IPS-18a (cell line): ENCODE measurements around the gene PALM2AKAP2.

Source experiments
- H3K27ac ChIP-seq: one replicate; pipeline ENCODE4 v1.5.1; 2013; ENCODE audit warnings: low read length
- H3K27me3 ChIP-seq: one replicate; pipeline ENCODE4 v1.6.1; 2013; ENCODE audit warnings: mild to moderate bottlenecking, low read length; ENCODE audit not compliant: control insufficient read depth, insufficient read depth
- H3K36me3 ChIP-seq: one replicate; pipeline ENCODE4 v1.6.1; 2013; ENCODE audit warnings: low read depth, low read length; ENCODE audit not compliant: control insufficient read depth
- H3K4me1 ChIP-seq: one replicate; pipeline ENCODE4 v1.6.1; 2013; ENCODE audit warnings: low read depth, low read length; ENCODE audit not compliant: control insufficient read depth
- H3K4me3 ChIP-seq: one replicate; pipeline ENCODE4 v1.5.1; 2013; ENCODE audit warnings: low read length
- H3K9ac ChIP-seq: one replicate; pipeline ENCODE4 v1.6.1; 2013; ENCODE audit warnings: mild to moderate bottlenecking, low read length, moderate library complexity
- H3K9me3 ChIP-seq: one replicate; pipeline ENCODE4 v1.6.1; 2013; ENCODE audit warnings: low read depth, low read length; ENCODE audit not compliant: control insufficient read depth

The PALM2AKAP2 gene

DNA sequence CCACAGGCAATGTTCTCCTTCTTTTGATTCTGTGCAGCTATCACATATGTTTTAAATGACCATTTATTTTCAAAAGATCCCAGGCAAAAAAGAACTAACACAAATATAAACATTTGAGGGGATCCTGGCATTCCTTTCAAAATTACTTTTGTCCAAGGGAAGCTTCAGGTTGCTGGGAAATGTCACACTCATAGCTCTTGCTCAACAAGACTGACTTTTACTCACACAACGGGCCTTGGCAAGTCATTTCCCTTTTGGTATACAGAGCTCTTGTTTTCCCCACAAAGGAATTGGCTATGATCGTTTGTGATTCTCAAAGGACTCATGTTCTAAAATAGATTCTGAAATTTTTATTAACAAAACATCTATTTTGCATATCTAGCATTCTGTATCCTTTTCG, 4.5 kb upstream of the PALM2AKAP2 start:
- Histone ChIP-seq H3K27ac (no peak overlapping the region), H3K9ac (no peak overlapping the region), H3K27me3 (peaks cover 17% of the 10 kb centered on the region), H3K4me3 (no peak overlapping the region), H3K36me3 (no peaks in the 10 kb centered on the region), H3K4me1 (peaks cover 17% of the 10 kb centered on the region), H3K9me3 (no peaks in the 10 kb centered on the region)

DNA sequence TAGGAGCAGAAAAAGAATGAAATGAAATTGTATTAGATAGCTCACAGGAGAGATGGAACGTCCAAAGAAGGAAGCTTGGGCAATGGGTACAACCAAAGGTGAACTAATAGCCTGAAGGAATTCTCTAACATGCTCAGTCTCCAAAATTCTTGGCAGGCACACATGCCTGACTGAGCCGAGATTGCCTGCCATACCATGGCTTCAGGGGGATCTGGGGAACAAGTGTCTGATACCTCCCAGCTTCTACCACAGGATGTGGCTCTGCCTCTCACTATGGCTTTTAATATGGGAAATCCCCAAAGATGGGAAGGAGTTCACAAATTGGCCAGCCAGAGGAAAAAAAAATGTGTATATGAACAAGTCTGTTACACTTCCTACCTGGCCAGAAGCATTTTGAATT, 3.6 kb upstream of the PALM2AKAP2 start:
- H3K27me3 ChIP-seq, result peaks cover 25% of the 10 kb centered on the region
- H3K9me3 ChIP-seq, result no peaks in the 10 kb centered on the region
- H3K4me3 ChIP-seq, result no peak overlapping the region
- no peak overlapping the region for H3K27ac ChIP-seq
- H3K36me3 ChIP-seq, result no peaks in the 10 kb centered on the region
- no peak overlapping the region for H3K9ac ChIP-seq
- H3K4me1 ChIP-seq, result peaks cover 10% of the 10 kb centered on the region

DNA sequence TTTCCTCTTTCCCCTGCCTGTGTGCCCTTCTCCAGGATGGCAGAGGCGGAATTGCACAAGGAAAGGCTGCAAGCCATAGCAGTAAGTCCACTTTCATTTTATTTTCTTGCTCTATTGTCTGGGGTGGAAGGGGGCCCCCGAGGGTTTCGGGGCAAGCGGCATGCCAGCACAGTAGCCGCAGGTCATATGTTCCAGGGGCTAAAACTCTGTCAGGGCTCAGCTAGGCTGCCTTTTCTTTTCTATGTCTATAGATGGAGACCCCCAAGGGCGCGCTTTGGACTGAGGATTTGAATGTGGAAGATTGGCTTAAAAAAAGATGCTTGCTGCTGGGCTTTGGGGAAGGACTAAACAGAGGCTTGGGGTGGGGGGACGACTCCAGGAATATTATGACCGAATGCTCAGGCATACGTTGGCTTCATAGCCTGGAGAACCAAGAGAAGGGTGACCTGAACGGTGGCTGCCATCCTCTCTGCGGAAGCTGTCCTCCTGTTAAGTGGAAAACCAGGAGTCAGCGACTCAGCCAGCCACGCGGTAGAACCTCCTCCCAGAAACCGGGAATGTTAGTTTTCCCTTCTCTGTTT, 545 bp downstream of the PALM2AKAP2 start:
- Histone ChIP-seq H3K9me3 (no peaks in the 10 kb centered on the region), H3K9ac (peak overlapping the region; percentile 57), H3K27ac (no peak overlapping the region), H3K36me3 (no peaks in the 10 kb centered on the region), H3K27me3 (peaks cover 30% of the 10 kb centered on the region), H3K4me1 (no peaks in the 10 kb centered on the region), H3K4me3 (peak overlapping the region; percentile 77)

DNA sequence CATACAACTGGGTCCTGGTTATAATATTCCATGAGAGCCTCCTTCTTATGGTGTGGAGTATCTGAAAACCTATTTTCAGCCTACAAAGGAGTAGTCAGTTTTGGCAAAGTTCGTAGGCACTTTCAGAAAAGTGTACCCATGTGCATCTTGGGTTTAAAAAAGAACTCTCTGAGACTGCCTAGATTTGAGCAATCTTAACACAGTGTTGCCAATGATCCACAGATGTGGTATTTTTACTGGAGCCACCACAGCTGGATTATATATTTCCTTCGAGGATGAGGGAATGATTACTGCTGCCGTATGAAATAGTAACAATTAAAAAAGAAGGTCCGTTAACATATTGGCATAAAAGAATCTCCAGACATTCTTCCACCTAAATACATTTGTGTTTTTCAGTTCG, 1.1 kb downstream of the PALM2AKAP2 start:
- Histone ChIP-seq H3K9ac (peak overlapping the region; percentile 57), H3K27me3 (peaks cover 30% of the 10 kb centered on the region), H3K9me3 (no peaks in the 10 kb centered on the region), H3K27ac (no peak overlapping the region), H3K4me1 (no peaks in the 10 kb centered on the region), H3K36me3 (no peaks in the 10 kb centered on the region), H3K4me3 (peak overlapping the region; percentile 77)

DNA sequence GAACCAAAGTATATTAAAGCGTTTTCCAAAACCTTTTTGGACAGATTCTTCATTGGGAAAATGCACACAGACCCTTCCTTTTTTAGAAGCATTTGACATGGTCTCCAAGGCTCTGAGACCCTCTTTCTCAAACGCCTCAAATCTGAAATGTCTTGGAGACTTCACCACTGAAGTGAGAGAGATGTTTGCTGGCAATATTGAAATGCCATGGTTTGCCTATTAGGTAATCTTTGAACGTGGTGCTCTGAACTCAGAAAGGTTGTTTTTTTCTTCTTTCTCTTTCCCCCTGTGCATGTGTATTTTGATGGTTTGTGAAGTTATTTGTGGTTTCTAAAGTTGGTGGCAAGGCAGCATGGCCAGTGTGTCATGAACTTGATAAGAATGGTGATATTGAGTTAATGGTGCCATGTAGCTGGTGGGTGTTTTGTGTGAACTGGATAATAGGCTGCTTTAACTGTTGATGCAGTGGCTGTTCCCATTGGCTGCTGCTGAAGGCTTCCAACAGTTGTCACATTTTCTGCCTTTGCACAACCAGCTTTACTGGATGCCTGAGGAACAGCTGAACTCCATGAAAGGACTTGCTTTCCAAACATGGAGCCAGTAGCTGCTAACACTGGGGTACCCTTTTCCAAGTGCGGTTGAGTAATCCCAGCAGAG, 1.7 kb downstream of the PALM2AKAP2 start:
- no peak overlapping the region for H3K9ac ChIP-seq
- H3K36me3 ChIP-seq, result no peaks in the 10 kb centered on the region
- H3K4me1 ChIP-seq, result no peaks in the 10 kb centered on the region
- peaks cover 30% of the 10 kb centered on the region for H3K27me3 ChIP-seq
- H3K27ac ChIP-seq, result no peak overlapping the region
- H3K4me3 ChIP-seq, result no peak overlapping the region
- no peaks in the 10 kb centered on the region for H3K9me3 ChIP-seq

DNA sequence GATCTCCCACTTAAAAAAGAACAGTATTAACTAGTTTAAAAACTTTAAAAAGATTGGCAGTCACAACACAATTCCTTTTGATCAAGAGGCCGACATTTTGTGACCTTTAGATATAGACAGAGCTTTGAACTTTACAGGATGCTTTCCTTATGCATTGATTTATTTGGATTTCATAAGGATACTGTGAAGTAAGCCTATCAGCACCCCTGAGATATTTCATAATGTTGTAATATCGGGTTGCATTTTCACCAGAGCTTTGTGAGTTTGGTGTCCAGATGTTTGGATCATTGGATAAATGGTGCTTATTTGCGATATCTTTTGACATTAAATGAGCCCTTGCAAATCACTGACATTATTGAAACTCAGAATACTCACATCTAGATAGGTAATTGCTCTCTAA, 7.7 kb downstream of the PALM2AKAP2 start:
- no peaks in the 10 kb centered on the region for H3K36me3 ChIP-seq
- no peak overlapping the region for H3K27ac ChIP-seq
- H3K27me3 ChIP-seq, result no peaks in the 10 kb centered on the region
- no peak overlapping the region for H3K4me3 ChIP-seq
- H3K4me1 ChIP-seq, result no peaks in the 10 kb centered on the region
- no peak overlapping the region for H3K9ac ChIP-seq
- no peaks in the 10 kb centered on the region for H3K9me3 ChIP-seq

DNA sequence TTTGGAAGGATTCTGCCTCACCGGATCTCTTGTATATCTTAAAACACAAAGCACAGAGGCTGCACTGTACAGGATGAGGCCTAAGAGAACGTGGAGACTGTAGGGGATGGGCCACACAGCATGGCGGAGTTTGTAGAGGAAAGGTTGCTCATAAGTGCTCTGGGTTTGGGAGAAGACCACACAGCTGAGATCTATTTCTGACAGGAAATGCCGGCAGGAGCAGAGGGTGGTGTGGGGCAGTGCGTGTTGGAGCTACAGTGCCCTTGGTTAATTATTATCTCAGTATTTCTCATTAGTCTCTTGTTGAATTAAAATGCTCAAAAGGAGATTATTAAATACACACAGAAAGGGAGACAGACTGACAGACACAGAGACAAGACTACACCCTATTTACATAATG, 9.6 kb downstream of the PALM2AKAP2 start:
- no peak overlapping the region for H3K27ac ChIP-seq

DNA sequence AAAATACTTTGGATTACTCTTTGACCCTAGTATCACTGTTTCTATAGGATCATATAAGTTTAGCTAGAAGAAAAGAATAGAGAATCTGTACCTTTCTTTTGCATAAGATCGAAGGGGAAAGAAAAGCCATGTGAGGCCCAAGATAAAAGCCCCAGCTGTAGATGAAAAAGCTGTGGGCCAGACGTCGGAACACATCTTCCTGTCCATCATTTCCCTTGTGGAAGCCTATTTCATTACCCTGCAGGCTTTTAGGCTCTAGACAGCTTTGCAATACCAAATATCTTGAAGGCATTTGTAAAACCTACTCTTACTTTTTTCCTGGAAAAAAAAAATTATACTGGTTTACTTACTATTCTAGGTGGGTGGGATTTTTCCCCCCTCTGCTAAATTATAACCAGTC, 10.0 kb downstream of the PALM2AKAP2 start:
- Histone ChIP-seq H3K27ac (no peak overlapping the region), H3K27me3 (no peaks in the 10 kb centered on the region), H3K9me3 (no peaks in the 10 kb centered on the region), H3K4me1 (no peaks in the 10 kb centered on the region), H3K9ac (no peak overlapping the region), H3K36me3 (no peaks in the 10 kb centered on the region), H3K4me3 (no peak overlapping the region)

More for the DNA sequence above, 9.6 kb downstream of the PALM2AKAP2 start:
- H3K9me3 ChIP-seq, result no peaks in the 10 kb centered on the region
- H3K9ac ChIP-seq, result no peak overlapping the region
- no peaks in the 10 kb centered on the region for H3K36me3 ChIP-seq
- no peaks in the 10 kb centered on the region for H3K4me1 ChIP-seq
- no peaks in the 10 kb centered on the region for H3K27me3 ChIP-seq
- no peak overlapping the region for H3K4me3 ChIP-seq

DNA sequence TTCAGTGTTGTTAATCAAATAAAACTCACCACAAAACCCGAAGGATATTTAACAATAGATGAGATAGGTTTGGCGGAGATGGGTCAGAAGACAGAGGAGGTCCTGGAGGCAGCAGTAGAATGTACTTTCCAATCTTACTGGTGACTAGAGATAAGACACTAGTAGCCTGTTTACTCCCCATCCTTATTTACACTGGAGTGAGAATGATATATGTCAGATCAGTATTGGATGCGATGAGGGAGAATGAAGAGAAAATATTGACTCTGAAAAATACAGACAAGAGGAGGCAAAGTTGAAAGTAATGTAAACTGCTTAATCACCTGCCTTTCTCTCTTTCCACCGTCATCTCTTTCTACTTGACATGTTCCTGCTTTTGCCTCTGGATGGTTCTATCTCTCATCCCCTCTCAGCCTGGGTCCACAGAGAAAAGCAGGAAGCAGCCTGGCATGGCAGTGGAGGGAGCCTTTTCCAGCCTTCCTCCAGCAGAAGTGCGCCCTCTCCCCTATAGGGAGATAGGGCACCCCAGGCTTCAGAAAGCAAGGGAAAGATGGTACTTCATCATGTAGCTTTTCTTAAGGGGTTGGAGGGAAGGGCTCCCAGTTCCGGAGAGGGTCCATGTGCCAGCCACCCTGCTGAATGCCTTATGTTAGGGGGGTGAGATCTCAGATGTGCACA, 11.1 kb downstream of the PALM2AKAP2 start:
- Histone ChIP-seq H3K27ac (no peak overlapping the region), H3K4me3 (no peak overlapping the region), H3K36me3 (no peaks in the 10 kb centered on the region), H3K4me1 (no peaks in the 10 kb centered on the region), H3K27me3 (no peaks in the 10 kb centered on the region), H3K9me3 (no peaks in the 10 kb centered on the region), H3K9ac (no peak overlapping the region)

DNA sequence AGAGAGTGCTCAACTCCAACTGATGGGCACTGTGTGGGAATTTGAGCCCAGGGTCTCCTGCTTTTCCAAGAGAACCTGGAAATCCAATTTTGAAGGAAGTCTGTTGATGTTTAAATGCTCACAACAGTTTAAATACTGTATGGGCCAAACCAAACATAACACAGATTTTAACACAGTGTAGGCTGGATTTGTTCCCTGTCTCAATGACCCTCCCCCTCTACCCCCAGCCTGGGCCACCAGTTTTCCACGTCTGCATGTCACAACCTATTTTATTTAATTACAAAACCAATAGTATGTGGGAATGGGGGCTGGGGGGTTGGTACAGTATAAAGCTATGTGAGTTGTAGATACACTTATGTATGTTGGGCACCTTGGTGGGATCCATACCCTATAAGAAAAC, 11.7 kb downstream of the PALM2AKAP2 start:
- Histone ChIP-seq H3K4me3 (no peak overlapping the region), H3K9ac (no peak overlapping the region), H3K9me3 (no peaks in the 10 kb centered on the region), H3K4me1 (no peaks in the 10 kb centered on the region), H3K27me3 (no peaks in the 10 kb centered on the region), H3K27ac (no peak overlapping the region), H3K36me3 (no peaks in the 10 kb centered on the region)

DNA sequence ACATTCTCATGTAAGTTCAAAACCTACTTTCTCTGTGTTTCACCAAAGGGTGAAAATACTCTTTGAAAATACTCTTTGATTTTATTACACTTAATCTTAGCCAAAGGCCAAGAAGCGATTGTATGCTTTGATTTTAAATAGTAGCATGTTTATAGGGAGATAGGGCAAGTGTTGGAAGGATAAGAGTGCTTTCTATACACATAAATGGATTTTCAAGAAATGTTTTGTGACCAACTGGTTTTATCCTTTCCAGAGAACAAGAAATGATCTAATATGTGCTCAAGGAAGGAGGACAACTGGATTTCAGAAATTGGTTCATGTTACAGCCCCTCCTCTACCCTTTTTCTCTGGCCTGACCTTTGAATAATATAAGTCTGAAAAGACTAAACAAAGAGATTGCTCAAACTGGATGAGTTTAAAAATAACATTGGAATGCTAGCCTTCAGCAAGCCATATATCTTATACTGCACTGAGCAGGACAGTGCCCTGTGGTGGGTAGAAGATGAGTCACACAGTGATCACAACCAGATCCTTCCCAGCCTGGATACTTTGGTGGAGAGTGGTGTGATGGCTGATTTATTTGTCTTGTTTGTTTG, 13.1 kb downstream of the PALM2AKAP2 start:
- no peaks in the 10 kb centered on the region for H3K27me3 ChIP-seq
- H3K4me3 ChIP-seq, result no peak overlapping the region
- no peaks in the 10 kb centered on the region for H3K4me1 ChIP-seq
- no peak overlapping the region for H3K27ac ChIP-seq
- H3K9ac ChIP-seq, result no peak overlapping the region
- H3K9me3 ChIP-seq, result no peaks in the 10 kb centered on the region
- no peaks in the 10 kb centered on the region for H3K36me3 ChIP-seq
